ENCODE results near the gene PNMA6E.

PNMA6E gene

GRCh38 chrX:153434801-153435200 is 33.7 kb upstream of the PNMA6E start:
- DNase-seq = no peak

- DNase-seq = no peak
Observed at GRCh38 chrX:153433781-153434285, 32.7 kb upstream of the PNMA6E start.

- DNase-seq = no peak
Observed at GRCh38 chrX:153433161-153433680, 32.1 kb upstream of the PNMA6E start.

GRCh38 chrX:153430796-153431195 is 29.6 kb upstream of the PNMA6E start:
- DNase-seq = no peak

- no peak for DNase-seq
Observed at GRCh38 chrX:153426204-153426603, 25.1 kb upstream of the PNMA6E start.

- no peak for DNase-seq
Observed at GRCh38 chrX:153423652-153424051, 22.5 kb upstream of the PNMA6E start.

GRCh38 chrX:153421856-153422255 is 20.7 kb upstream of the PNMA6E start:
- no peak for DNase-seq

- no peak for DNase-seq
Observed at GRCh38 chrX:153420851-153421599, 19.9 kb upstream of the PNMA6E start.

- no peak for DNase-seq
Observed at GRCh38 chrX:153417637-153418036, 16.5 kb upstream of the PNMA6E start.

- DNase-seq = no peak
Observed at GRCh38 chrX:153416781-153417450, 15.8 kb upstream of the PNMA6E start.

- no peak for DNase-seq
Observed at GRCh38 chrX:153414856-153415510, 13.8 kb upstream of the PNMA6E start.

GRCh38 chrX:153413731-153414130 is 12.6 kb upstream of the PNMA6E start:
- no peak for DNase-seq

- no peak for DNase-seq
Observed at GRCh38 chrX:153412746-153413720, 11.9 kb upstream of the PNMA6E start.

GRCh38 chrX:153411988-153412574 is 10.9 kb upstream of the PNMA6E start:
- DNase-seq = no peak

- peak; percentile 47 for DNase-seq
Observed at GRCh38 chrX:153411255-153411987, 10.3 kb upstream of the PNMA6E start, which contains the start of gene ZFP92. Gene ZFP92, plus strand, starts transcription at chrX:153411472. Its CDS starts 6,851 bp downstream, at chrX:153418323.

- no peak for DNase-seq
Observed at GRCh38 chrX:153410888-153411254, 9.7 kb upstream of the PNMA6E start.

GRCh38 chrX:153410373-153410772 is 9.2 kb upstream of the PNMA6E start:
- no peak for DNase-seq

- DNase-seq = no peak
Observed at GRCh38 chrX:153409414-153410101, 8.4 kb upstream of the PNMA6E start.

GRCh38 chrX:153408871-153409351 is 7.8 kb upstream of the PNMA6E start:
- no peak for DNase-seq

GRCh38 chrX:153408221-153408721 is 7.1 kb upstream of the PNMA6E start:
- DNase-seq = no peak

Measured in activated CD4-positive, CD25-positive, alpha-beta regulatory T cell treated with anti-CD3 and anti-CD28 coated beads, Interleukin-2, amount 50 U/mL, for 72 hours (primary cell).